ENCODE results near the gene DOCK4. TPM values are rescaled to one million over a fixed set of nuclear protein-coding genes. Genes with fewer than 3 reads are reported as not detected.

The DOCK4 gene
- polyA plus RNA-seq, 1 donor (not counting 4 experiments of a cell fraction or from before 2014, with no cell fraction given): 13.9 TPM

DNA sequence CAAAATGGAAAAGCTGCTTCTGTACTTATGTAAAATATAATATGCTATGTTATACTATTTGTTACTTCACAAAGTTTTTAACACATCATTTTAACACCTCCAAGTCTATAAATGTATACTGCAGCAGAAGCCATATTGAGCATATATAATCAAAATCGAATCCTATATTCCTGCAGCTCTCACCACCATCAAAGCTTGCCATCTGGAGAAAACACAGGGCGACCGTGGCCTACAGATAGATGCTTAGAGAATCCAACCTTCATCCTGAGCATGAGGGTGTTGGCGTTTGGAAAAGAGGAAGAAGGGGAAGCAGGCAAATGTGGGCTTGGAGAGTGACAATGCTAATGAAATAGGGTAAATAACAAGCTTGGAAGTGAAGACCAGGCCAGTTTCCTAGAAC is 385.2 kb downstream of the DOCK4 start:
- DNase-seq (ENCODE audit: low read depth, low spot score) (no peak), FAIRE-seq (no peak)
- Histone ChIP-seq H4K20me1 (ENCODE audit: control insufficient read depth, extremely low read depth, insufficient read depth, low read length) (no peaks in the 10 kb centered on the region), H3K27me3 (ENCODE audit: control insufficient read depth, extremely low read depth, insufficient read depth, low read length) (no peaks in the 10 kb centered on the region), H3K9me1 (ENCODE audit: control insufficient read depth, extremely low read depth, insufficient read depth, low read length) (peaks cover 2% of the 10 kb centered on the region), H3K9me3 (ENCODE audit: control insufficient read depth, low read depth, low read length) (no peaks in the 10 kb centered on the region), H3K4me2 (ENCODE audit: control insufficient read depth, extremely low read depth, insufficient read depth, low read depth, low read length) (no peak overlapping the region), H3K9ac (ENCODE audit: control insufficient read depth, extremely low read depth, insufficient read depth, low read length) (no peak overlapping the region), H3K27ac (ENCODE audit: control insufficient read depth, insufficient read depth, low read length) (no peak overlapping the region), H3K79me2 (ENCODE audit: control insufficient read depth, insufficient read depth, low read length) (no peaks in the 10 kb centered on the region), H2AFZ (ENCODE audit: control insufficient read depth, low read length) (no peak overlapping the region), H3K4me1 (ENCODE audit: control insufficient read depth, extremely low read depth, insufficient read depth, low read length) (no peaks in the 10 kb centered on the region), H3K4me3 (ENCODE audit: control insufficient read depth in 2 of 3, extremely low read depth in 1 of 3, insufficient read depth in 2 of 3, low read depth in 1 of 3, low read length in 3 of 3) (no peak overlapping the region), H3K36me3 (ENCODE audit: control insufficient read depth in 2 of 2, extremely low read depth in 1 of 2, insufficient read depth in 2 of 2, low read length in 2 of 2) (peaks cover 0 to 2% of the 10 kb centered on the region in 2 experiments)
- TF ChIP-seq, protein P1, sequence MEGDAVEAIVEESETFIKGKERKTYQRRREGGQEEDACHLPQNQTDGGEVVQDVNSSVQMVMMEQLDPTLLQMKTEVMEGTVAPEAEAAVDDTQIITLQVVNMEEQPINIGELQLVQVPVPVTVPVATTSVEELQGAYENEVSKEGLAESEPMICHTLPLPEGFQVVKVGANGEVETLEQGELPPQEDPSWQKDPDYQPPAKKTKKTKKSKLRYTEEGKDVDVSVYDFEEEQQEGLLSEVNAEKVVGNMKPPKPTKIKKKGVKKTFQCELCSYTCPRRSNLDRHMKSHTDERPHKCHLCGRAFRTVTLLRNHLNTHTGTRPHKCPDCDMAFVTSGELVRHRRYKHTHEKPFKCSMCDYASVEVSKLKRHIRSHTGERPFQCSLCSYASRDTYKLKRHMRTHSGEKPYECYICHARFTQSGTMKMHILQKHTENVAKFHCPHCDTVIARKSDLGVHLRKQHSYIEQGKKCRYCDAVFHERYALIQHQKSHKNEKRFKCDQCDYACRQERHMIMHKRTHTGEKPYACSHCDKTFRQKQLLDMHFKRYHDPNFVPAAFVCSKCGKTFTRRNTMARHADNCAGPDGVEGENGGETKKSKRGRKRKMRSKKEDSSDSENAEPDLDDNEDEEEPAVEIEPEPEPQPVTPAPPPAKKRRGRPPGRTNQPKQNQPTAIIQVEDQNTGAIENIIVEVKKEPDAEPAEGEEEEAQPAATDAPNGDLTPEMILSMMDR (optimal IDR thresholded peaks at IDR 0.05 in 1 of 3, IDR thresholded peaks at IDR 0.05 in 1 of 3, conservative IDR thresholded peaks at IDR 0.05 in 1 of 3; ENCODE audit: extremely low read depth in 1 of 3, insufficient read depth in 2 of 3, low read length in 3 of 3): no peak
- TF ChIP-seq EZH2 (IDR thresholded peaks at IDR 0.05; ENCODE audit: low read length): no peak
- dilution Hi-C loops (cut with MboI; ENCODE audit: extremely low pct_ligation_motif_present, low sequenced_read_pairs): no loop called here

DNA sequence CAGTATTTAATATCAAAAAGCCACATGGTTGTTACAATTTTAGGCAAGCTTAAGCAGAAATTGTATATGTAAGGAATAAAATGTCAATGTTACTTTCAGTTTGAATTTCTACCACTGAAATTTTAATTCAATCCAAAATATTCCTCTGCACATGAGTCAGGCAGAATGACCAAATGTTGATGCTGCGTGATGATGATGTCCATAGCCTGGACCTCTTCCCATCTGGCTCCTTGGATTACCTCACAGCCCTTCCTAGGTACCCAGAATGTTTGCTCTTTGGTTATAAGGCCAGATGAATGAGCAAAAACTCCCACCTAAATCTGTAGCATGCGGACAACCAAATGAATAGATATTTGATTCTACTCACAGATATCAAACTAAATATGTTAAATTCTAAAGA is 385.6 kb downstream of the DOCK4 start:
- Histone ChIP-seq H3K4me3 (ENCODE audit: control insufficient read depth in 2 of 3, extremely low read depth in 1 of 3, insufficient read depth in 2 of 3, low read depth in 1 of 3, low read length in 3 of 3) (no peak overlapping the region), H3K79me2 (ENCODE audit: control insufficient read depth, insufficient read depth, low read length) (no peaks in the 10 kb centered on the region), H3K36me3 (ENCODE audit: control insufficient read depth in 2 of 2, extremely low read depth in 1 of 2, insufficient read depth in 2 of 2, low read length in 2 of 2) (peaks cover 0 to 2% of the 10 kb centered on the region in 2 experiments), H3K4me2 (ENCODE audit: control insufficient read depth, extremely low read depth, insufficient read depth, low read depth, low read length) (no peak overlapping the region), H3K9me1 (ENCODE audit: control insufficient read depth, extremely low read depth, insufficient read depth, low read length) (no peaks in the 10 kb centered on the region), H3K27ac (ENCODE audit: control insufficient read depth, insufficient read depth, low read length) (no peak overlapping the region), H4K20me1 (ENCODE audit: control insufficient read depth, extremely low read depth, insufficient read depth, low read length) (no peaks in the 10 kb centered on the region), H3K9me3 (ENCODE audit: control insufficient read depth, low read depth, low read length) (no peaks in the 10 kb centered on the region), H3K27me3 (ENCODE audit: control insufficient read depth, extremely low read depth, insufficient read depth, low read length) (no peaks in the 10 kb centered on the region), H2AFZ (ENCODE audit: control insufficient read depth, low read length) (no peak overlapping the region), H3K9ac (ENCODE audit: control insufficient read depth, extremely low read depth, insufficient read depth, low read length) (no peak overlapping the region), H3K4me1 (ENCODE audit: control insufficient read depth, extremely low read depth, insufficient read depth, low read length) (no peaks in the 10 kb centered on the region)
- DNase-seq (ENCODE audit: low read depth, low spot score): no peak
- no peak for FAIRE-seq
- no peak for TF ChIP-seq EZH2 (IDR thresholded peaks at IDR 0.05; ENCODE audit: low read length)
- TF ChIP-seq, protein P1 (optimal IDR thresholded peaks at IDR 0.05 in 1 of 3, IDR thresholded peaks at IDR 0.05 in 1 of 3, conservative IDR thresholded peaks at IDR 0.05 in 1 of 3; ENCODE audit: extremely low read depth in 1 of 3, insufficient read depth in 2 of 3, low read length in 3 of 3): no peak
- dilution Hi-C loops (cut with MboI; ENCODE audit: extremely low pct_ligation_motif_present, low sequenced_read_pairs): no loop called here
